Esophagus squamous epithelium (tissue), 4 donors: ENCODE results near the gene IQGAP2.

Experiments used
- POLR2A ChIP-seq, 4 donors: fragments of 450-650 bp; IDR thresholded peaks; one replicate each; pipeline ENCODE4 v1.6.1; 2017; ENCODE audit warnings: antibody characterized with exemption in 4 of 4, mild to moderate bottlenecking in 4 of 4, moderate library complexity in 3 of 4
- TF ChIP-seq, protein P1 (sequence below), 6 experiments: fragments of 450-650 bp in 4 of 6; fragments of 200-600 bp in 2 of 6; sonication (generic) in 2 of 6; IDR thresholded peaks; one replicate each; pipeline ENCODE4 v1.5.1; 2016 to 2019; ENCODE audit warnings: antibody characterized with exemption in 6 of 6, mild to moderate bottlenecking in 4 of 6, moderate library complexity in 4 of 6

DNA sequence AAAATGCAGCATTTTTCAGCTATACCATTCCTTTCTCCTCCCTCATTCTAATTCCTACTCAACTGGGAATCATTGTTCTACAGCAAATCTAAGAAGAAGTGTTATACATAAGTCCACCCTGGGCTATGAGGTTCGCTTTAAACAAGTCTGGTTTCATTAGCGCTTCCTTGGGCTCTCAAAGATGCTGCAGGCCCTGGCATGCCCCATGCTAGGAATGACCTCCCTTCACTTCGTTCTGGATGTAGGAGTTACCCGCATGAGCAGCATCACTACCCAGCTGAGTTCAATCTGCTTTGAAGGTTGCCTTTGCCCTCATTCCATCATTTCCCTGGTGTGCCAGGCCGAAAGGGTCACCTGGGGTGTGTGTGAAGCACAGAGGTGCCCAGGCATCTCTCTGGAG lies 348.2 kb downstream of the IQGAP2 start:
- no peak for TF ChIP-seq POLR2A (IDR thresholded peaks at IDR 0.05)
- TF ChIP-seq, protein P1, sequence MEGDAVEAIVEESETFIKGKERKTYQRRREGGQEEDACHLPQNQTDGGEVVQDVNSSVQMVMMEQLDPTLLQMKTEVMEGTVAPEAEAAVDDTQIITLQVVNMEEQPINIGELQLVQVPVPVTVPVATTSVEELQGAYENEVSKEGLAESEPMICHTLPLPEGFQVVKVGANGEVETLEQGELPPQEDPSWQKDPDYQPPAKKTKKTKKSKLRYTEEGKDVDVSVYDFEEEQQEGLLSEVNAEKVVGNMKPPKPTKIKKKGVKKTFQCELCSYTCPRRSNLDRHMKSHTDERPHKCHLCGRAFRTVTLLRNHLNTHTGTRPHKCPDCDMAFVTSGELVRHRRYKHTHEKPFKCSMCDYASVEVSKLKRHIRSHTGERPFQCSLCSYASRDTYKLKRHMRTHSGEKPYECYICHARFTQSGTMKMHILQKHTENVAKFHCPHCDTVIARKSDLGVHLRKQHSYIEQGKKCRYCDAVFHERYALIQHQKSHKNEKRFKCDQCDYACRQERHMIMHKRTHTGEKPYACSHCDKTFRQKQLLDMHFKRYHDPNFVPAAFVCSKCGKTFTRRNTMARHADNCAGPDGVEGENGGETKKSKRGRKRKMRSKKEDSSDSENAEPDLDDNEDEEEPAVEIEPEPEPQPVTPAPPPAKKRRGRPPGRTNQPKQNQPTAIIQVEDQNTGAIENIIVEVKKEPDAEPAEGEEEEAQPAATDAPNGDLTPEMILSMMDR (IDR thresholded peaks at IDR 0.05) = no peak
